UCSD-AML1 (cell line): Measurements from ENCODE around the gene CDK13.
"Not testable (repeated sequence)": the region's sequence is repeated elsewhere in the genome, so short reads cannot be mapped to it uniquely, and the experiment has no call there.

ENCODE experiments used
- DNase-seq: peaks from one replicate; lab custom pipeline; 2025; ENCODE audit not compliant: unreplicated experiment; lab: John Stamatoyannopoulos, UW

Gene CDK13

GRCh38 chr7:39949971-39950472 is at the start of gene CDK13:
Gene CDK13 (plus strand): TSS chr7:39950256. CDS start chr7:39950642, 386 bp downstream.
- peak; percentile 79 for DNase-seq

GRCh38 chr7:39904077-39904486 is 46.0 kb upstream of the CDK13 start:
- DNase-seq = no peak

- no peak for DNase-seq
Measured at GRCh38 chr7:39908141-39908540, 41.9 kb upstream of the CDK13 start.

- DNase-seq = no peak
Measured at GRCh38 chr7:39908973-39909372, 41.1 kb upstream of the CDK13 start.

GRCh38 chr7:39909526-39909925 is 40.5 kb upstream of the CDK13 start:
- no peak for DNase-seq

- DNase-seq = no peak
Measured at GRCh38 chr7:39910108-39910869, 39.8 kb upstream of the CDK13 start.

GRCh38 chr7:39911167-39911566 is 38.9 kb upstream of the CDK13 start:
- no peak for DNase-seq

GRCh38 chr7:39915847-39916246 is 34.2 kb upstream of the CDK13 start:
- DNase-seq = not testable (repeated sequence)

GRCh38 chr7:39919646-39920045 is 30.4 kb upstream of the CDK13 start:
- DNase-seq = no peak

- DNase-seq = no peak
Measured at GRCh38 chr7:39921506-39922175, 28.4 kb upstream of the CDK13 start.

GRCh38 chr7:39922580-39922979 is 27.5 kb upstream of the CDK13 start:
- DNase-seq = no peak

- DNase-seq = no peak
Measured at GRCh38 chr7:39923091-39923490, 27.0 kb upstream of the CDK13 start.

- no peak for DNase-seq
Measured at GRCh38 chr7:39924122-39924521, 25.9 kb upstream of the CDK13 start.

- DNase-seq = no peak
Measured at GRCh38 chr7:39926111-39926510, 23.9 kb upstream of the CDK13 start.

GRCh38 chr7:39927018-39927417 is 23.0 kb upstream of the CDK13 start:
- no peak for DNase-seq

- no peak for DNase-seq
Measured at GRCh38 chr7:39934132-39934531, 15.9 kb upstream of the CDK13 start.

- no peak for DNase-seq
Measured at GRCh38 chr7:39936761-39937160, 13.3 kb upstream of the CDK13 start.

GRCh38 chr7:39937366-39938153 is 12.5 kb upstream of the CDK13 start:
- DNase-seq = no peak

- DNase-seq = no peak
Measured at GRCh38 chr7:39942883-39943282, 7.2 kb upstream of the CDK13 start.

- DNase-seq = no peak
Measured at GRCh38 chr7:39946693-39947092, 3.4 kb upstream of the CDK13 start.

GRCh38 chr7:39948375-39948955 is 1.6 kb upstream of the CDK13 start:
- peak; percentile 7 for DNase-seq
